ENCODE data around the gene ZGRF1.

Gene ZGRF1

GRCh38 chr4:112674376-112674775 is 37.7 kb upstream of the ZGRF1 start:
- TF ChIP-seq ZNF138 (tag by site-specific recombination; IDR thresholded peaks at IDR 0.05; ENCODE audit: borderline replicate concordance) (no peak), ZNF473 (tag by site-specific recombination; IDR thresholded peaks at IDR 0.05) (no peak), ZBTB1 (tag by site-specific recombination; IDR thresholded peaks at IDR 0.05) (no peak), ZEB2 (tag by site-specific recombination; IDR thresholded peaks at IDR 0.05) (no peak), MYNN (tag by site-specific recombination; IDR thresholded peaks at IDR 0.05; ENCODE audit: borderline replicate concordance) (no peak), ZNF785 (tag by site-specific recombination; IDR thresholded peaks at IDR 0.05) (no peak), ZFP69B (tag by site-specific recombination; IDR thresholded peaks at IDR 0.05) (no peak), ZNF501 (tag by site-specific recombination; IDR thresholded peaks at IDR 0.05) (no peak), SP7 (tag by site-specific recombination; IDR thresholded peaks at IDR 0.05) (no peak), ZSCAN30 (tag by site-specific recombination; IDR thresholded peaks at IDR 0.05) (no peak), ZNF10 (tag by site-specific recombination; IDR thresholded peaks at IDR 0.05) (no peak), ZNF585B (tag by site-specific recombination; IDR thresholded peaks at IDR 0.05) (no peak), ELK4 (IDR thresholded peaks at IDR 0.05; ENCODE audit: borderline replicate concordance, low read depth, low read length) (no peak), ZBTB20 (tag by site-specific recombination; IDR thresholded peaks at IDR 0.05) (no peak)
- ChIA-PET POLR2A (no interaction called here), CTCF (no interaction called here)
- Histone ChIP-seq H3K4me3 (ENCODE audit: low read depth, low read length) (no peak overlapping the region), H3K36me3 (ENCODE audit: control insufficient read depth in 2 of 2, insufficient read depth in 1 of 2, low read length in 2 of 2) (no peaks in the 10 kb centered on the region), H3K4me1 (ENCODE audit: control insufficient read depth, insufficient read depth, low read length) (no peaks in the 10 kb centered on the region), H3K9me3 (ENCODE audit: control insufficient read depth, insufficient read depth, low read depth, low read length) (no peaks in the 10 kb centered on the region), H3K27ac (ENCODE audit: extremely low read depth, low read depth, low read length) (no peak overlapping the region)

- Histone ChIP-seq H3K36me3 (ENCODE audit: control insufficient read depth in 2 of 2, insufficient read depth in 1 of 2, low read length in 2 of 2) (no peaks in the 10 kb centered on the region), H3K27ac (ENCODE audit: extremely low read depth, low read depth, low read length) (no peak overlapping the region), H3K4me1 (ENCODE audit: control insufficient read depth, insufficient read depth, low read length) (no peaks in the 10 kb centered on the region), H3K4me3 (ENCODE audit: low read depth, low read length) (no peak overlapping the region), H3K9me3 (ENCODE audit: control insufficient read depth, insufficient read depth, low read depth, low read length) (no peaks in the 10 kb centered on the region)
- no peak for TF ChIP-seq GFI1B (tag by site-specific recombination; IDR thresholded peaks at IDR 0.05)
- TF ChIP-seq ZNF132 (tag by site-specific recombination; IDR thresholded peaks at IDR 0.05; ENCODE audit: borderline replicate concordance), result no peak
- no peak for TF ChIP-seq PBX3 (CRISPR knock-in tag; IDR thresholded peaks at IDR 0.05)
- TF ChIP-seq ZNF341 (tag by site-specific recombination; IDR thresholded peaks at IDR 0.05; ENCODE audit: low read depth), result no peak
- TF ChIP-seq PRDM1 (tag by site-specific recombination; IDR thresholded peaks at IDR 0.05), result no peak
- TF ChIP-seq ZNF549 (tag by site-specific recombination; IDR thresholded peaks at IDR 0.05), result no peak
- no peak for TF ChIP-seq MZF1 (tag by site-specific recombination; IDR thresholded peaks at IDR 0.05; ENCODE audit: borderline replicate concordance)
- ChIA-PET POLR2A (no interaction called here), CTCF (no interaction called here)
Observed at GRCh38 chr4:112673686-112674085, 37.0 kb upstream of the ZGRF1 start.

GRCh38 chr4:112673076-112673475 is 36.4 kb upstream of the ZGRF1 start:
- TF ChIP-seq ZNF426 (tag by site-specific recombination; IDR thresholded peaks at IDR 0.05), result no peak
- TF ChIP-seq ZNF311 (tag by site-specific recombination; IDR thresholded peaks at IDR 0.05; ENCODE audit: borderline replicate concordance), result no peak
- no peak for TF ChIP-seq HOXC10 (CRISPR knock-in tag; IDR thresholded peaks at IDR 0.05)
- no peak for TF ChIP-seq ZNF174 (tag by site-specific recombination; IDR thresholded peaks at IDR 0.05)
- no peak for TF ChIP-seq ZNF692 (tag by site-specific recombination; IDR thresholded peaks at IDR 0.05)
- no peak for TF ChIP-seq ZNF585B (tag by site-specific recombination; IDR thresholded peaks at IDR 0.05)
- TF ChIP-seq ZNF114 (tag by site-specific recombination; IDR thresholded peaks at IDR 0.05), result no peak
- TF ChIP-seq AEBP2 (tag by site-specific recombination; IDR thresholded peaks at IDR 0.05; ENCODE audit: borderline replicate concordance), result no peak
- TF ChIP-seq BCL11B (tag by site-specific recombination; IDR thresholded peaks at IDR 0.05; ENCODE audit: low read depth), result no peak
- no peaks in the 10 kb centered on the region for H3K9me3 ChIP-seq (ENCODE audit: control insufficient read depth, insufficient read depth, low read depth, low read length)
- ChIA-PET POLR2A (no interaction called here), CTCF (no interaction called here)
- H3K36me3 ChIP-seq (ENCODE audit: control insufficient read depth in 2 of 2, insufficient read depth in 1 of 2, low read length in 2 of 2), result no peaks in the 10 kb centered on the region
- H3K4me3 ChIP-seq (ENCODE audit: low read depth, low read length), result no peak overlapping the region
- H3K27ac ChIP-seq (ENCODE audit: extremely low read depth, low read depth, low read length), result no peak overlapping the region
- H3K4me1 ChIP-seq (ENCODE audit: control insufficient read depth, insufficient read depth, low read length), result no peaks in the 10 kb centered on the region

Measured in HEK293 (cell line).